ENCODE results near the gene PBX3. TPM values are rescaled to one million over a fixed set of nuclear protein-coding genes. Genes with fewer than 3 reads are reported as not detected.

PBX3 gene
- total and polyA plus RNA-seq, 9 donors = 9.1 to 18.5 (median 11.4) TPM

DNA sequence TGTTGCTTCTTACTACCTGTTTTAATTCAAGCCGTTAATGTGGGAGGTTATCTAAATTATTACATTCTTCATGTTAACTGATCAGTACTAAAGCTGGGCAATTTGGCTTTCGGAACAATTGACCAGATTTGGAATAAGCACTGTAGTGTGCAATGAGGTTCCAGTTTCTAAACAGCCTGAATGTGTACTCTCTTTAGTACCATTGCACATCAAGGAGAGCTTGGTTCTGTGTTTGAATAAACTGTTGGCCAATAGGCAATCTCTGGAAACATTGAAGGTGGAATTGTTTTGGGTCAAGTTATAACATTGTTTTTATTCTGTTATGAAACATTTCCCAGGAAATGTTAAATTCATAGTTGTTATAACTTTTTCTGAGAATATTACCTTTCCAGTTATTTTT is 105.2 kb downstream of the PBX3 start:
- no peaks in the 10 kb centered on the region for H3K9me3 ChIP-seq (replicated peaks; ENCODE audit: control insufficient read depth, low read depth, low read length)
- H3K27ac ChIP-seq (ENCODE audit: low read length) = no peak overlapping the region
- H3K4me3 ChIP-seq (ENCODE audit: low read length) = no peak overlapping the region
- DNase-seq = no peak
- no peaks in the 10 kb centered on the region for H3K27me3 ChIP-seq (ENCODE audit: control insufficient read depth, insufficient read depth, low read length)
- H3K36me3 ChIP-seq (ENCODE audit: control insufficient read depth, insufficient read depth, low read length) = no peaks in the 10 kb centered on the region
- no CpG with 5 or more reads among the region's 2 CpGs for WGBS (ENCODE audit: insufficient coverage)
- H3K4me1 ChIP-seq (ENCODE audit: control insufficient read depth, insufficient read depth, low read length) = no peaks in the 10 kb centered on the region

DNA sequence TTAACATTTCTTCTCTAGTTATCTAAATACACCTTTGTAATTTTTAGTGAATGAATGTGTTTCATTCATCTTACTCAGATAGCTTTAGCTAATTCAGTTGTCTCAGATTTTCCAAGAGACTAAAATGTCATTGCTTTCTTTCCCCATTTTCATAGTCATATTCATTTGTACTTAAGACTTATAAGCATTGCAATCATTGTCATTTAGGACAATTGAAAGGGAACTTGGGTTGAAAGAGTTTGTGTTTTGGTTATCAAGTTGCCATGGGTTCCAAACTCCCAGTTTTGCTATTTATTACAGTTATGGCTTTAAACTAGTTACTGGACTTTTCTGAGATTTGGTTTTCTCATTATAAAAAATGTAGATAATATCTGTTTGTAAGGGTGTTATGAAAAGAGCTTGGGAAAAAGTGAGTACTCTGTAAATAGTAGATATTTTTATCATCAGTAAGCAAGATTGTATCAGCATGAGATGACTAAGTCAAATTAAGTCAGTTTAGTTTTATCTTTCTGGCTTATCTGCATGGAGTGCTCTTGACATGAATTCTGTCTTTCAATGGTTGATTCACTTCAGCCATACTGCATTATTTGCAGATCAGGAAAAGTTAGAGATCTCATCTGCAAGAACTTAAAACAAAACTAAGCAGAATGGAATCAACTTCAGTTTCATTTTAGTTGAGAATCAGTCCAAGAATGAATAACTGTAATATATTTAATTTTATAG is 107.5 kb downstream of the PBX3 start:
- H3K4me3 ChIP-seq (ENCODE audit: low read length) = no peak overlapping the region
- no peaks in the 10 kb centered on the region for H3K36me3 ChIP-seq (ENCODE audit: control insufficient read depth, insufficient read depth, low read length)
- no peaks in the 10 kb centered on the region for H3K27me3 ChIP-seq (ENCODE audit: control insufficient read depth, insufficient read depth, low read length)
- no peaks in the 10 kb centered on the region for H3K4me1 ChIP-seq (ENCODE audit: control insufficient read depth, insufficient read depth, low read length)
- DNase-seq = no peak
- H3K9me3 ChIP-seq (replicated peaks; ENCODE audit: control insufficient read depth, low read depth, low read length) = no peaks in the 10 kb centered on the region
- no peak overlapping the region for H3K27ac ChIP-seq (ENCODE audit: low read length)

DNA sequence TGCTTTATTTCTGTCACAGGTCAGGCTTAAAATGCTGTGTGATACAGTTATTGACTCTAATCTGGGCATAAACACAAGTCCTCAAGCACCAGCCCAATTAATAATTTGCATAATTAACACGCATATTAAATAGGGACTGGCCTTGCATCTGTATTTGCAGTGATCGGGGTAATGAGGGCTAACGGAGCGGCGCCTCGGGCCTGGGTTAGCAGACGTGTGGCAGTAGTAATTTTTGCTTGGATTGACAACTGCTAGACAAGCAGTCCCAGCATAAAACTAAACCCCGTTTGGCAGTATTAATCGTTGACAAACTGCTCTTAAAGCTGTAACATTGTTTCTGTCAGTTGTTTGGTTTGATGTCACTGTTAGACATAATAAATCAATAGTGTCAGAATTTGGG is 109.2 kb downstream of the PBX3 start:
- H3K27me3 ChIP-seq (ENCODE audit: control insufficient read depth, insufficient read depth, low read length) = no peaks in the 10 kb centered on the region
- H3K4me3 ChIP-seq (ENCODE audit: low read length) = no peak overlapping the region
- H3K9me3 ChIP-seq (replicated peaks; ENCODE audit: control insufficient read depth, low read depth, low read length) = peaks cover 4% of the 10 kb centered on the region
- no peaks in the 10 kb centered on the region for H3K36me3 ChIP-seq (ENCODE audit: control insufficient read depth, insufficient read depth, low read length)
- H3K4me1 ChIP-seq (ENCODE audit: control insufficient read depth, insufficient read depth, low read length) = no peaks in the 10 kb centered on the region
- no peak overlapping the region for H3K27ac ChIP-seq (ENCODE audit: low read length)
- no CpG with 5 or more reads among the region's 9 CpGs for WGBS (ENCODE audit: insufficient coverage)
- no peak for DNase-seq

DNA sequence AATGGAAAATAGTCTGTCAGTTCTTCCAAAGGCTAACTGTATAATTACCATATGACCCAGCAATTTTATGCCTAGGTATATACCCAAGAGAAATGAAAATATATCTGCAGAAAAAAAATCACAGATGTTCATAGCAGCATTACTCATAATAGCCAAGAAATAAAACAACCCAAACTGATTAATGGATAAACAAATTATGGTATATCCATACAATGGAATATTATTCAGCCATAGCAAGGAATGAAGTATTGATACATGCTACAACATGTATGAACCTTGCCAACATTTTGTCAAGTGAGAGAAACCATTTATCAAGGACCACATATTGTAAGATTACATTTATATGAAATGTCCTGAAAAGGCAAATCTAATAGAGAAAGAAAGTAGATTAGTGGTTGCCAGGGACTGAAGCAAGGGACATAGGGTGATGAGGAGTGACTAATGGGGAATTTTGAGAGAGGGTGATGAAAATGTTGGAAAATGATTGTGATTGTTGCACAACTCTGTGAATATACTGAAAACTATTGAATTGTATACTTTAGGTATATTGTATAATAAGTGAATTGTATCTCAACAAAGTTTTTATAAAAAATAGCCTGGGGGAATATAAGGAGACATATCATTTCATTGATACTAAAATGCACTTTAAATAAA is 114.4 kb downstream of the PBX3 start:
- H3K4me3 ChIP-seq (ENCODE audit: low read length) = no peak overlapping the region
- no peak overlapping the region for H3K27ac ChIP-seq (ENCODE audit: low read length)
- H3K9me3 ChIP-seq (replicated peaks; ENCODE audit: control insufficient read depth, low read depth, low read length) = peaks cover 8% of the 10 kb centered on the region
- no peak for DNase-seq
- H3K4me1 ChIP-seq (ENCODE audit: control insufficient read depth, insufficient read depth, low read length) = no peaks in the 10 kb centered on the region
- H3K36me3 ChIP-seq (ENCODE audit: control insufficient read depth, insufficient read depth, low read length) = no peaks in the 10 kb centered on the region
- H3K27me3 ChIP-seq (ENCODE audit: control insufficient read depth, insufficient read depth, low read length) = no peaks in the 10 kb centered on the region

DNA sequence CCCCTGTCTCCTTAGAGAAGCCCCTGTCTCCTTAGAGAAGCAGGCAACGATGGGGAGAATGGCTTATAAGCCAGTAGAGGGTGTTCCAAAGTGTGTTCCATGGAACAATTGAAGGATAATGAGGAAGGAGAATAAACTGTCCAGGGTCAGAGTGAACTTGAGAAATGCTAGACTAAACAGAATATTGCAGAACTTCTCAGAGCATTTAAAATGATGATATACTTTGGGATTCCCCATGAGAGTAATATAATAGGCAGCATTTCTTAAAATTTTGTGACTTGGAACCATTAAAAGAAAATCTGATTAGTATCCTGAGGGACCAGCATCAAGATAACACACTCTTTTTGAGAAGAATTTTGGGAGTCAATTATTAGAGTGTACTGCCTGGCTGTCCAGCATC is 116.8 kb downstream of the PBX3 start:
- Histone ChIP-seq H3K4me1 (ENCODE audit: control insufficient read depth, insufficient read depth, low read length) (no peaks in the 10 kb centered on the region), H3K27ac (ENCODE audit: low read length) (no peak overlapping the region), H3K27me3 (ENCODE audit: control insufficient read depth, insufficient read depth, low read length) (no peaks in the 10 kb centered on the region), H3K4me3 (ENCODE audit: low read length) (no peak overlapping the region), H3K9me3 (replicated peaks; ENCODE audit: control insufficient read depth, low read depth, low read length) (peaks cover 8% of the 10 kb centered on the region), H3K36me3 (ENCODE audit: control insufficient read depth, insufficient read depth, low read length) (no peaks in the 10 kb centered on the region)
- no peak for DNase-seq
- 60% methylated on average over 1 of the region's 1 CpG for WGBS (ENCODE audit: insufficient coverage)

DNA sequence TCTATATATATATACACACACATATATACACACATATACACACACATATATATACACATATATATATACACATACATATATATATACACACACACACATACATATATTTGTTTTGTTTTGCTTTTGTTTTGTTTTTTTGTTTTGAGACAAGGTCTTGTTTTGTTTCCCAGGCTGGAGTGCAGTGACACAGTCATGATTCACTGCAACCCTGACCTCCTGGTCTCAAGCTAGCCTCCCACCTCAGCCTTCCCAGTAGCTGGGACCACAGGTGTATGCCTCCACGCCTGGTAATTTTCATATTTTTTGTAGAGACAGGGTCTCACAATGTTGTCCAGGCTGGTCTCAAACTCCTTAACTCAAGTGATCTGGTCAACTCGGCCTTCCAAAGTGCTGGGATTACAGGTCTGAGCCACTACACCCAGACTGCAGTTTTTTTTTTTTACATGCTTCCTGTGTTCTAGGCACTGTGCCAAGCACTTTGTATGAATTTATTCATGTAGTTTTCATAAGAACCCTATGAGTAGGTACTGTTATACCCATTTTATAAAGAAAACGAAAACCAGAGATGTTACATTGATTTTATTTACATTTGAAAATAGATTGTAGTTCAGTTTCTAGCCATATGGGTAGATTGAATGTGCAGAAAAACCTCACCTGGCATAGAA is 120.7 kb downstream of the PBX3 start:
- H3K27ac ChIP-seq (ENCODE audit: low read length) = no peak overlapping the region
- H3K9me3 ChIP-seq (replicated peaks; ENCODE audit: control insufficient read depth, low read depth, low read length) = no peaks in the 10 kb centered on the region
- 40% methylated on average over 1 of the region's 3 CpGs for whole genome bisulfite sequencing (ENCODE audit: insufficient coverage)
- no peak for DNase-seq
- no peaks in the 10 kb centered on the region for H3K4me1 ChIP-seq (ENCODE audit: control insufficient read depth, insufficient read depth, low read length)
- H3K27me3 ChIP-seq (ENCODE audit: control insufficient read depth, insufficient read depth, low read length) = no peaks in the 10 kb centered on the region
- no peak overlapping the region for H3K4me3 ChIP-seq (ENCODE audit: low read length)
- no peaks in the 10 kb centered on the region for H3K36me3 ChIP-seq (ENCODE audit: control insufficient read depth, insufficient read depth, low read length)

DNA sequence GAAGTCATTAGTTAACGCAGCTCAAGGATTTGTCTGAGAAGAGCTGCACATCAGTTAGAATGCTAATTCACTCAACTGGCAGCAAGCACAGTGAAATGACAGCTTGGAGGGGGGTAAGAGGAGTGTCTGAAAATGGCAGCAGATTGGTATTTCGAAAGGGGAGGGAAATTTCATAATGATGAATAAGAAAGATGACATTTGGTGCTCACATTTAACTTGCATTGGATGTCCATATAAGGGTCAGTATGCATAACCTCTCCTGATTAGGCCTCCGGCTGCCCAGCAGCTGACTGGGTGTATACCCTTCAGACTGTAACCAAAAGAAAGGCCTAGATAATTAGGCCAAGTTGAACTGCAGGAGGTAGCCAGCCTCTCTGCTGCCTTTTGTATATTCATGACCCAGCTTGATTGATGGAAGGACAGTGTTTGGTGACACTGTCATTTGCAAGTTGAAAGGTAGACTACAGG is 131.0 kb downstream of the PBX3 start:
- Histone ChIP-seq H3K27ac (ENCODE audit: low read length) (no peak overlapping the region), H3K4me1 (ENCODE audit: control insufficient read depth, insufficient read depth, low read length) (no peaks in the 10 kb centered on the region), H3K9me3 (replicated peaks; ENCODE audit: control insufficient read depth, low read depth, low read length) (no peaks in the 10 kb centered on the region), H3K27me3 (ENCODE audit: control insufficient read depth, insufficient read depth, low read length) (no peaks in the 10 kb centered on the region), H3K4me3 (ENCODE audit: low read length) (no peak overlapping the region), H3K36me3 (ENCODE audit: control insufficient read depth, insufficient read depth, low read length) (no peaks in the 10 kb centered on the region)
- 92% methylated on average over 3 of the region's 3 CpGs for WGBS (ENCODE audit: insufficient coverage)
- no peak for DNase-seq

DNA sequence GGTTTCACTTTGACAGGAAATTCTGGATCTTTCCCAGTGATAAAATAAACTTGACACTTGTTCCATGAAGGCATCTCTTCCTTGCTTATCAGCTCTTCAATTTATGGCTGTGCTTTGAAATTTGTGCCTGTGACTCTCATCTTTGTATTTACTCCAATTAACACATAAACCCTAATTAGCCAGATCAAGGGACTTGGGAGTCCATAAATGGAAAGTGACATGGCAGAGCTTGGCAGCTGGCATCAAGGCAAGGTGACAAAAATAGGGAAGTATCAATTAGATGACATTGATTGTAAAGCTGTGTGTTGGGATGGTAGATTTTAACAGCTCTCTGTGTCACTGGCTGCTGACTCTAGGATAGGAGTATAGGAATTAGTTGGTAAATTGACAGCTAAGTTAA is 133.9 kb downstream of the PBX3 start:
- H3K36me3 ChIP-seq (ENCODE audit: control insufficient read depth, insufficient read depth, low read length) = no peaks in the 10 kb centered on the region
- DNase-seq = no peak
- no peak overlapping the region for H3K27ac ChIP-seq (ENCODE audit: low read length)
- no peaks in the 10 kb centered on the region for H3K9me3 ChIP-seq (replicated peaks; ENCODE audit: control insufficient read depth, low read depth, low read length)
- no peak overlapping the region for H3K4me3 ChIP-seq (ENCODE audit: low read length)
- no peaks in the 10 kb centered on the region for H3K4me1 ChIP-seq (ENCODE audit: control insufficient read depth, insufficient read depth, low read length)
- no peaks in the 10 kb centered on the region for H3K27me3 ChIP-seq (ENCODE audit: control insufficient read depth, insufficient read depth, low read length)

DNA sequence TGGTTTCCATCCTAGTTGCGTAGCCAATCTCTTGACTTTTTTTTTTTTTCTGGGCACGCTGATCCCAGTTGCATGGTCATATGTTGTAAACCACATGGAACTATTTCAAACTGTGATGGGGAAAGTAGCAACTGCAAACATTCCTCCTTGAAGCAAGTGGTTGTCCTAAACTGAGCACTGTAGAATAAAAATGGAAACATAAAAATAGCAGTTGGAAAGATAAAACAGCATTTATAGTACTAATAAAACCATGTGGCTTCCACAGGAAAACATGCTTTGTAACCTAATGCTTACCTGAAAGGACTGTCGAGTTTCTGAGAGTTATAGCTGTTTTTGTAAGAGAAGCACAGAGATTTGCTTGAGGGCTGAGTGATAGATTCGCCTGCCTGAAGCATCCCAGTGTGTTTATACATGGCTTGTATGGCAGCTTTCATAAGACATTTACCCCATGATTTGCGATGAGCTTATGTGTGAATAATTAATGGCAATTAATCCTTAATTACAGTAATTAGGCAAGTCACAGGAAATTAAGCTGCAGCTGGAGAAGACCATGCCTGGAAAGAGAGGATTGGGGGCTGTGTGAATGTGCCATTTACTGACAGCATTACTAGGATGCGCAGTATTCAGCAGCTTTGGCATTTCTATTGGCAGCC is 136.5 kb downstream of the PBX3 start:
- no peaks in the 10 kb centered on the region for H3K36me3 ChIP-seq (ENCODE audit: control insufficient read depth, insufficient read depth, low read length)
- no peaks in the 10 kb centered on the region for H3K9me3 ChIP-seq (replicated peaks; ENCODE audit: control insufficient read depth, low read depth, low read length)
- WGBS (ENCODE audit: insufficient coverage) = 86% methylated on average over 2 of the region's 6 CpGs
- DNase-seq = no peak
- H3K27me3 ChIP-seq (ENCODE audit: control insufficient read depth, insufficient read depth, low read length) = no peaks in the 10 kb centered on the region
- H3K27ac ChIP-seq (ENCODE audit: low read length) = no peak overlapping the region
- H3K4me1 ChIP-seq (ENCODE audit: control insufficient read depth, insufficient read depth, low read length) = no peaks in the 10 kb centered on the region
- no peak overlapping the region for H3K4me3 ChIP-seq (ENCODE audit: low read length)

DNA sequence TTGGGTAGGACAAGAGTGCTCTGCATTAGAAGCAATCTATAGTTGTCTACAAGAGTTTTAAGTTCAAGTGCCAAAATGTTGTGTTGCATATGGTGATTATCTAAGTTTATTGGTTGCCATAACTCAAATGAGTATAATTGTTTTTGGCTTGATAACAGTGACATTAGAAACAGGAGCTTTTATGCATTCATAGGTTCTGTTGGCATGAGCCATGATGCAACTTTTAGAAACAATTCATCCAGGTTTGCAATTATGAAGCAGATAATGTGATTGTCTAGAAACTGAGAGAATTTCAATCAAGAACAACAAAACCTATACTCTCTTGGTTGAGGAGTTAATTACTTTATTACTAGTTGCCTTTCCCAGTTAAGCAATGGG is 137.0 kb downstream of the PBX3 start:
- no peak overlapping the region for H3K4me3 ChIP-seq (ENCODE audit: low read length)
- H3K36me3 ChIP-seq (ENCODE audit: control insufficient read depth, insufficient read depth, low read length) = no peaks in the 10 kb centered on the region
- H3K27ac ChIP-seq (ENCODE audit: low read length) = no peak overlapping the region
- no peaks in the 10 kb centered on the region for H3K9me3 ChIP-seq (replicated peaks; ENCODE audit: control insufficient read depth, low read depth, low read length)
- H3K4me1 ChIP-seq (ENCODE audit: control insufficient read depth, insufficient read depth, low read length) = peaks cover 3% of the 10 kb centered on the region
- DNase-seq = no peak
- H3K27me3 ChIP-seq (ENCODE audit: control insufficient read depth, insufficient read depth, low read length) = no peaks in the 10 kb centered on the region
